Gastroesophageal sphincter (tissue), 4 donors: Measurements from ENCODE around the gene OSR1. TPM values are rescaled to one million over a fixed set of nuclear protein-coding genes. Genes with fewer than 3 reads are reported as not detected.

Experiments used
- ATAC-seq: fragments of 150-250 bp; one replicate; pipeline ENCODE4 v1.9.1; 2016; ENCODE audit warnings: mild to moderate bottlenecking, moderate library complexity
- H3K27ac ChIP-seq, 4 donors: fragments of 200-600 bp; sonication (generic) in 3 of 4; 1 replicate in 3 of 4; 2 replicates in 1 of 4; pipeline ENCODE4 v1.5.1; 2016 to 2019
- H3K27me3 ChIP-seq: fragments of 200-600 bp; sonication (generic); one replicate; pipeline ENCODE4 v1.5.1; 2019
- H3K36me3 ChIP-seq, 2 donors: fragments of 200-600 bp; sonication (generic); one replicate each; pipeline ENCODE4 v1.5.1; 2019; ENCODE audit warnings: control low read depth in 1 of 2
- H3K4me1 ChIP-seq, 3 donors: fragments of 200-600 bp; sonication (generic); 1 replicate in 2 of 3; 2 replicates in 1 of 3; pipeline ENCODE4 v1.5.1; 2016 to 2019; ENCODE audit warnings: control low read depth in 2 of 3
- H3K4me3 ChIP-seq, 2 donors: fragments of 200-600 bp; sonication (generic); one replicate each; pipeline ENCODE4 v1.5.1; 2019; ENCODE audit warnings: mild to moderate bottlenecking in 1 of 2, moderate library complexity in 1 of 2
- H3K9me3 ChIP-seq, 3 donors: fragments of 200-600 bp; sonication (generic); one replicate each; pipeline ENCODE4 v1.5.1; 2017 to 2019; ENCODE audit warnings: control low read depth in 2 of 3
- CTCF ChIP-seq, 4 experiments: fragments of 200-600 bp in 2 of 4; fragments of 450-650 bp in 2 of 4; sonication (generic) in 1 of 4; IDR thresholded peaks; one replicate each; pipeline ENCODE4 v1.5.1; 2017 to 2019; ENCODE audit warnings: antibody characterized with exemption in 4 of 4, mild to moderate bottlenecking in 2 of 4, moderate library complexity in 2 of 4
- EP300 ChIP-seq: sonication (generic); formaldehyde crosslinking; IDR thresholded peaks from one replicate; pipeline ENCODE4 v1.6.1; 2017; ENCODE audit warnings: antibody characterized with exemption, mild to moderate bottlenecking
- POLR2A ChIP-seq, 2 donors: fragments of 450-650 bp; IDR thresholded peaks; one replicate each; pipeline ENCODE4 v1.6.1; 2017; ENCODE audit warnings: antibody characterized with exemption in 2 of 2, mild to moderate bottlenecking in 2 of 2, moderate library complexity in 1 of 2
- POLR2AphosphoS5 ChIP-seq: sonication (generic); formaldehyde crosslinking; IDR thresholded peaks from one replicate; pipeline ENCODE4 v1.6.1; 2017; ENCODE audit warnings: antibody characterized with exemption
- WGBS, 2 donors: methylation state at CpG; one replicate each; pipeline ENCODE4 v1.1.5; 2018; ENCODE audit warnings: low coverage in 1 of 2; 5-methylcytosine and 5-hydroxymethylcytosine counted together
- total RNA-seq, 4 donors: library from RNA; depleted of rRNA; stranded (reverse); fragments of >200 nt; gene quantifications; one replicate each; pipeline ENCODE4 v1.1.0, GENCODE V29; 2016

OSR1 gene
- total RNA-seq, 4 donors from 2014 or later: 30.7 to 75.0 (median 50.7) TPM

DNA sequence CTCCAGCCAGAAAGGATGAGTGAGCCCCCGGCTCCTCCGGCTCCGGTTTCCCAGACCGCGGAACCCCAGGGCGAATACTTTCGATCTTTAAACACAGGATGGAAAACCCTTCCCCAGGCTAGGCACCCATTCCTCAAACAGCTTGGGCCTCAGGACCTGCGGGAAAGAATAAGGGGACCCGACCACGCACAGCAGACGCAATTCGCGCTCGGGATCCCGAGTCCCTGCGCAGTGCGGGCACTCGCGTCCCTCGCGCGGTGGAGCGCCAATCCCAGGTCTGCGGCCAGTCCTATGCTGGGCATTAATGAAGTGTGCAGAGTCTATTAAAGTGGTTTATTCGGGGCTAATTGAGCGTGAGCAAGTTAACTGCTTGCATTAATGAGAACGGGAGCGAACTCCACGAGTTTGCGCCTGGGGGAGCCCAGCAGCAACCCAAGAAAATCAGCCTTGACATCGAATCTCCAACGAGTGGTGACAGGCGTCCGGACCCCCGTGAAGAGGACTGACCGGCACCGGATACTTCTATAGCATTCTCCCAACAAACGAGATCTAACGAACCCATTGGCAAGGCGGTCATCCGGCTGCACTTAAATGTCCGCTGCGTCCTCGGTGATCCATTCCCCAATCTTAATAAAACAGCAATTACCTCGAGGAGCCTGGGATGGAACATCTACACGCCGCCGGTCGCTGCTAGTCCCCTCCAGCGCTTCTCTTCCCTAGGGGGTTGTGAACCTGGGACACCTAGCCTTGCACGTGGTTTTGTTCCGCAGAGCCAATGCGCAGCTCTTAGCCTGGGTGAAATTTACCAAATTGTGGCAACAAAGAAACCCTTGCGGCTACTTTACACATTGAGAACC is 1.6 kb downstream of the OSR1 start:
- H3K4me1 ChIP-seq: peaks cover 0 to 93% (median 25%) of the 10 kb centered on the region in 3 donors
- 0 to 11% methylated on average over 6 to 7 of the region's 54 CpGs for WGBS, 2 donors
- H3K27me3 ChIP-seq: peaks cover 41% of the 10 kb centered on the region

DNA sequence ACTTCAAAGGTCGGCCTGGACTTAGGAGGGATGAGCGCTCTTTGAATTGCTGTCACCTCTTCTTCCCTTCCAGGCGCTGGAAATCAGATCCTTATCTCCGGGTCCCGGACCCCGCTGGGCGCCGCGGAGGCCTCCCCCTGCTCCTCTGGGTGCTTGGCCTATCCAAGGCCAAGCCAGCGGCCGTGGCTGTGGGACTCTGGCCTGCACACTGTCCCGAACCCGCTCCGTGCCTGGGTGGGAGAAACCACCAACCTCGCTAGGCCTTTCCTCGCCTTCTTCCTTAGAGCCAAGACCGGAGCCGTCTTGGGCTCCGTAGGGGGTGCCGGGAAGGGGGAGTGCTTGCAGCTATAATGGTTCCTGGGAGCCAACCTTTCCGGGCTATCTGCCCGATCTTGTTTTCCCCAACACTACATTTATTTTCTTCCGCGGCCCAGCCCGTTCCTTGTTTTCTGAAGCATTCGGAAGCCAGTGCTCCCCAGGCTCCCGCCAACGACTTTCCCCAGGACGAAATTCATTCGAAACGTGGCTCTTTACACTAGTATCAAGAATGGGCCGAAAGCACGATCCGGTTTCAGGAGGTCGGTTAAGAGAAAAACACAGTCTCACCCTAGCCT is 2.4 kb downstream of the OSR1 start:
- peaks cover 48% of the 10 kb centered on the region for H3K27me3 ChIP-seq
- peak overlapping the region; percentile 81 to 92 for H3K4me3 ChIP-seq
- peaks cover 0 to 93% (median 30%) of the 10 kb centered on the region in 3 donors for H3K4me1 ChIP-seq
- no peaks in the 10 kb centered on the region for H3K9me3 ChIP-seq
- TF ChIP-seq POLR2A (IDR thresholded peaks at IDR 0.05): no peak
- no peak for TF ChIP-seq EP300
- TF ChIP-seq CTCF (IDR thresholded peaks at IDR 0.05): no peak
- no peak for TF ChIP-seq POLR2AphosphoS5
- WGBS, 2 donors: 14 to 21% methylated on average over 21 to 22 of the region's 35 CpGs
- no peak for ATAC-seq
- H3K27ac ChIP-seq: peak overlapping the region; percentile 89 to 97 (median 92)
- peaks cover 0 to 24% of the 10 kb centered on the region in 2 donors for H3K36me3 ChIP-seq

More for the DNA sequence above, 1.6 kb downstream of the OSR1 start:
- H3K9me3 ChIP-seq: no peaks in the 10 kb centered on the region
- peaks cover 0 to 17% of the 10 kb centered on the region in 2 donors for H3K36me3 ChIP-seq
- peak overlapping the region; percentile 81 to 92 for H3K4me3 ChIP-seq
- no peak for ATAC-seq
- peak overlapping the region; percentile 89 to 97 (median 92) for H3K27ac ChIP-seq
- no peak for TF ChIP-seq POLR2A (IDR thresholded peaks at IDR 0.05)
- peak in 1 of 4 experiments; percentile 6 for TF ChIP-seq CTCF (IDR thresholded peaks at IDR 0.05)

DNA sequence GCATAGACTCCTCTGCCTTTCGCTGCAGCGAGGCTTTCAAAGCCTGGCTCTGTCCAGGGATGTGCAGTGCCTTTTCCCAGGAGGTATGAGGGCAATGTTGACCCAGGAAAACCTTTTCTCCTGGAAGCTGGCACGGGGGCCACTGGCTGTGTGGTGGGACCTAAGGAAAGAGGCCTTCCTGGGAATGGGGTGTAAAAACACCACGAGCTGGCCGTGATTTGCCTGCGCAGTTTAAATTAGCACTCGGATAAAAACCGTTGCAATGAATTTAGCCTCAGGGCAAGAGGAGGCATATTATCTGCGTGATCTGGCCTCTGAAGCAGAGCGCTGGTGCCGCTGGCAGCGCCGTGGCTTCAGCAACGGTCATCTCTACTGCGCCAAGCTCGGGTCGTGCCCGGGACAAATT is 3.0 kb downstream of the OSR1 start:
- Histone ChIP-seq H3K4me1 (peaks cover 0 to 93% (median 30%) of the 10 kb centered on the region in 3 donors), H3K9me3 (no peaks in the 10 kb centered on the region), H3K4me3 (peak overlapping the region; percentile 81 to 92), H3K36me3 (peaks cover 0 to 30% of the 10 kb centered on the region in 2 donors), H3K27me3 (peaks cover 53% of the 10 kb centered on the region), H3K27ac (peak overlapping the region; percentile 89 to 97 (median 92))
- no peak for TF ChIP-seq CTCF (IDR thresholded peaks at IDR 0.05)
- no peak for TF ChIP-seq POLR2AphosphoS5
- no peak for TF ChIP-seq EP300
- TF ChIP-seq POLR2A (IDR thresholded peaks at IDR 0.05): no peak
- no peak for ATAC-seq
- 39% methylated on average over 14 of the region's 18 CpGs; no CpG with 5 or more reads in 1 of the 2 donors for WGBS, 2 donors

GRCh38 chr2:19355014-19355405 is 3.4 kb downstream of the OSR1 start:
- peak overlapping the region; percentile 81 to 92 for H3K4me3 ChIP-seq
- H3K27ac ChIP-seq: peak overlapping the region; percentile 89 to 97 (median 92)
- TF ChIP-seq POLR2A (IDR thresholded peaks at IDR 0.05) (no peak), EP300 (no peak), CTCF (IDR thresholded peaks at IDR 0.05) (no peak)
- 27 to 60% methylated on average over 1 of the region's 3 CpGs for WGBS, 2 donors
- H3K9me3 ChIP-seq: no peaks in the 10 kb centered on the region
- peaks cover 0 to 93% (median 27%) of the 10 kb centered on the region in 3 donors for H3K4me1 ChIP-seq
- peaks cover 53% of the 10 kb centered on the region for H3K27me3 ChIP-seq
- ATAC-seq: no peak
- H3K36me3 ChIP-seq: peaks cover 0 to 32% of the 10 kb centered on the region in 2 donors
